GM18517 (cell line): ENCODE data around the gene IGSF9B.
"Not testable (repeated sequence)": the region's sequence is repeated elsewhere in the genome, so short reads cannot be mapped to it uniquely, and the experiment has no call there.

Source experiments
- ATAC-seq: cut with Tn5 transposase; IDR thresholded peaks from one replicate; pipeline ENCODE4 v1.9.1; 2021; ENCODE audit warnings: mild to moderate bottlenecking, moderate library complexity; ENCODE audit not compliant: unreplicated experiment

Gene IGSF9B, protein sequence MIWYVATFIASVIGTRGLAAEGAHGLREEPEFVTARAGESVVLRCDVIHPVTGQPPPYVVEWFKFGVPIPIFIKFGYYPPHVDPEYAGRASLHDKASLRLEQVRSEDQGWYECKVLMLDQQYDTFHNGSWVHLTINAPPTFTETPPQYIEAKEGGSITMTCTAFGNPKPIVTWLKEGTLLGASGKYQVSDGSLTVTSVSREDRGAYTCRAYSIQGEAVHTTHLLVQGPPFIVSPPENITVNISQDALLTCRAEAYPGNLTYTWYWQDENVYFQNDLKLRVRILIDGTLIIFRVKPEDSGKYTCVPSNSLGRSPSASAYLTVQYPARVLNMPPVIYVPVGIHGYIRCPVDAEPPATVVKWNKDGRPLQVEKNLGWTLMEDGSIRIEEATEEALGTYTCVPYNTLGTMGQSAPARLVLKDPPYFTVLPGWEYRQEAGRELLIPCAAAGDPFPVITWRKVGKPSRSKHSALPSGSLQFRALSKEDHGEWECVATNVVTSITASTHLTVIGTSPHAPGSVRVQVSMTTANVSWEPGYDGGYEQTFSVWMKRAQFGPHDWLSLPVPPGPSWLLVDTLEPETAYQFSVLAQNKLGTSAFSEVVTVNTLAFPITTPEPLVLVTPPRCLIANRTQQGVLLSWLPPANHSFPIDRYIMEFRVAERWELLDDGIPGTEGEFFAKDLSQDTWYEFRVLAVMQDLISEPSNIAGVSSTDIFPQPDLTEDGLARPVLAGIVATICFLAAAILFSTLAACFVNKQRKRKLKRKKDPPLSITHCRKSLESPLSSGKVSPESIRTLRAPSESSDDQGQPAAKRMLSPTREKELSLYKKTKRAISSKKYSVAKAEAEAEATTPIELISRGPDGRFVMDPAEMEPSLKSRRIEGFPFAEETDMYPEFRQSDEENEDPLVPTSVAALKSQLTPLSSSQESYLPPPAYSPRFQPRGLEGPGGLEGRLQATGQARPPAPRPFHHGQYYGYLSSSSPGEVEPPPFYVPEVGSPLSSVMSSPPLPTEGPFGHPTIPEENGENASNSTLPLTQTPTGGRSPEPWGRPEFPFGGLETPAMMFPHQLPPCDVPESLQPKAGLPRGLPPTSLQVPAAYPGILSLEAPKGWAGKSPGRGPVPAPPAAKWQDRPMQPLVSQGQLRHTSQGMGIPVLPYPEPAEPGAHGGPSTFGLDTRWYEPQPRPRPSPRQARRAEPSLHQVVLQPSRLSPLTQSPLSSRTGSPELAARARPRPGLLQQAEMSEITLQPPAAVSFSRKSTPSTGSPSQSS (N-terminal part only)

DNA sequence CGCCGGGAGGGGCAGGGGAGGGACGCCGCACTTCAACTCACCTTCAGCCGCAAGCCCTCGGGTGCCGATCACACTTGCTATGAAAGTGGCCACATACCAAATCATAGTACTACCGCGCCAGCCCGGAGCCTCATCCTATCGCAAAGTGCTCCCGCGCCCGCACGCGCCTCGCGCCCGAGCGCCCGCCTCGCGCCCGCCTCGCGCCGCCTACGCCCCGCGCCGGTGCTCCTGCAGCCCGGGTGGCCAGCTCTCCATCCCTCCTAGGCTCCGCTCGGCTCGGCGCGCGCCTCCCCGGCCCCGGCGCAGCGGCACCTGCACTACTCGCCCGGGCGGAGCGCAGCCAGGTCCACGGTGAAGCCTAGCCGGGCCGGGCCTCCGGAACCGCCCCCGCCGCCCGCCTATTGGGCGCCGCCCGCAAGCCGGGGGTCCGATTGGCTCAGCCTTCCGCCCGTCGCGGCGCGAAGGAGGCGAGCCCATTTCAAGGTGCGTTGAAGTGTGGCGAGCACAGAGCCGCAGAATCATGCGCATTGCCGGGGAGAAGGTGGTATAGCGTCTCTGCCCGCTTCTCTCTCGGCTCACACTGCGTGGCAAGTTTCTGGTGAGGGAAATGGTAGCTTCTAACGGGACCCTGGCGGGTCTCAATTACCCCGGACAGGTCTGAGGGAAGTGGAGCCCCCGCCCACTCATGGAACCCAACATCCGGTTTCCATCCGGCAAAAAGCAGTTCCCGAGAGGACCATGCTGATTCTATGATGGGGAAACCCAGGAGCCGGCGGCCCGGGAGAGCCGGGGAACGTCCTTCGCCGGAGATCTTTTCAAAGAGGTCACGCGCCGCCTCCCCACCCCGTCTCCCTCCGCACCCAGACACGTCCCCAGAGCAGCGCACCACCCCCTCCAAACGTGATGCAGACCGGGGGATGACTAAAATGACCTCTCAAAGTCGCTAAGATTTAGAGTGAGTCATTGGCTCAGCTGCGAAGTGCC lies at the start of gene IGSF9B:
IGSF9B (minus strand) TSS at position 319 of the 984 bp plus-strand sequence; CDS start at position 105, 214 bp downstream.
- ATAC-seq: peak; percentile 97

- ATAC-seq: no peak
These were observed 47.9 kb upstream of the IGSF9B start for GRCh38 chr11:134004496-134005172.

GRCh38 chr11:134003792-134004495 lies 47.2 kb upstream of the IGSF9B start:
- ATAC-seq: no peak

DNA sequence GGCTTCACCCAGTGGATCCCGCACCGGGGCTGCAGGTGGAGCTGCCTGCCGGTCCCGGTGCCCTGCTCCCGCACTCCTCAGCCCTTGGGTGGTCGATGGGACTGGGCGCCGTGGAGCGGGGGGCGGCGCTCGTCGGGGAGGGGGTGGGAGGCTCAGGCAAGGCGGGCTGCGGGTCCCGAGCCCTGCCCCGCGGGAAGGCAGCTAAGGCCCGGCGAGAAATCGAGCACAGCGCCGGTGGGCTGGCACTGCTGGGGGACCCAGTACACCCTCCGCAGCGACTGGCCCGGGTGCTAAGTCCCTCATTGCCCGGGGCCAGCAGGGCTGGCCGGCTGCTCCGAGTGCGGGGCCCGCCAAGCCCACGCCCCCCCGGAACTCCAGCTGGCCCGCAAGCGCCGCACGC lies 46.1 kb upstream of the IGSF9B start:
- ATAC-seq: not testable (repeated sequence)

- ATAC-seq: not testable (repeated sequence)
These were observed 45.6 kb upstream of the IGSF9B start for GRCh38 chr11:134002338-134002737.

- ATAC-seq: no peak
These were observed 44.8 kb upstream of the IGSF9B start for GRCh38 chr11:134001596-134001995.

GRCh38 chr11:134001088-134001487 lies 44.3 kb upstream of the IGSF9B start:
- ATAC-seq: no peak

- ATAC-seq: no peak
These were observed 42.6 kb upstream of the IGSF9B start for GRCh38 chr11:133999355-133999754.

GRCh38 chr11:133997554-133997953 lies 40.8 kb upstream of the IGSF9B start:
- ATAC-seq: no peak

- no peak for ATAC-seq
These were observed 39.9 kb upstream of the IGSF9B start for GRCh38 chr11:133996671-133997070.

DNA sequence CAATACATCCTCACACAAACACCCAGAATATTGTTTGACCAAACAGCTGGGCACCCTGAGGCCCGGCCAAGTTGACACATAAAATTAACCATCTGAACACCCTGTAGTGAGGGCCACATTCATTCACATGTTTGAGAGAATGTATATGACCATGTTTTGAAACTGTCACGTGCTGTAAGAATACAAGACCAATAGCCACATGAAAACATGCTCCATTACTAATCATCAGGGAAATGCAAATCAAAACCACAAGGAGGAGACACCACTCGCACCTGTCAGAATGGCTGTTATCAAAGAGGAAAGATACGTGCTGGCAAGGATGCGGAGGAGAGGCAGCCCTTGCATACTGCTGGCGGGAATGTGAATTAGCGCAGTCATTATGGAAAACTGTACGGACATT lies 38.3 kb upstream of the IGSF9B start:
- no peak for ATAC-seq

- no peak for ATAC-seq
These were observed 37.2 kb upstream of the IGSF9B start for GRCh38 chr11:133993921-133994320.

GRCh38 chr11:133993107-133993506 lies 36.3 kb upstream of the IGSF9B start:
- no peak for ATAC-seq

DNA sequence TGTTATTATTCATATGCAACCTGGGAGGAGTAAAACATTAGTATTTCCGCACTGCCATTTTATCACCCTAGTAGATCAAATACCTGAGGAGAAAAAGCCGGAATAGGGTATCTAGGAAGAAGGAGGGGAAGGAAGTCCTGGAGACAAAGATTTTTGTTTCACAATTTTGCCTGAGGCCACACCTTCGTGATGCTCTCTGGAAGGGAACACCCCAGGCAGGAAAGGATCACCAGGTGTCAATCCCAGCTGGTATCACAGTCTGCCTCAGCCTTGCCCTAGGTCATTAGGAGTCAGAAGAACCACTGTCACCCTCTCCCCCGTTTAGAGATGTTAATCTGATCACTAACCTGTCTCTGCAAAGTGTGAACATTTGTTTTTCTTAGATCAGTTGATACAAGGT lies 35.4 kb upstream of the IGSF9B start:
- ATAC-seq: no peak

DNA sequence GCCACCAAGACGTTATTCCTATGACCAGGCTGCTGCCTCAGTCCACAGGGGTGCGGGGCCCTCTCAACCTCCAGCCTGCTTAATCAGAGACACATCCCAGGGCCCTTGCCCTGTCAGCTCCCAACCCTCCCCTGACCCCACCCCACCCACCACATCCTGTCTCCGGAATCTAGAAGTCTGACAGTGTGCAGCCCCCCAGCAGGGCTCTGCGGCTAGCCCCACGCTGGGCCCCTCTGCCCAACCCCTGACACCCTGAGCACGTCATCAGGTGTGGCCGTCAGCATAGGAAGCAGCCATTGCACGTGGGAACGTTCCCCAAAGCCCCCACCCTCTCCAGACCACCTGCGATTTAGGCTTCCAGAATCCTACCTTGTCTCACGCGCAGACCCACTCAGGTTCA lies 34.3 kb upstream of the IGSF9B start:
- no peak for ATAC-seq

- ATAC-seq: no peak
These were observed 33.7 kb upstream of the IGSF9B start for GRCh38 chr11:133990501-133990900.

DNA sequence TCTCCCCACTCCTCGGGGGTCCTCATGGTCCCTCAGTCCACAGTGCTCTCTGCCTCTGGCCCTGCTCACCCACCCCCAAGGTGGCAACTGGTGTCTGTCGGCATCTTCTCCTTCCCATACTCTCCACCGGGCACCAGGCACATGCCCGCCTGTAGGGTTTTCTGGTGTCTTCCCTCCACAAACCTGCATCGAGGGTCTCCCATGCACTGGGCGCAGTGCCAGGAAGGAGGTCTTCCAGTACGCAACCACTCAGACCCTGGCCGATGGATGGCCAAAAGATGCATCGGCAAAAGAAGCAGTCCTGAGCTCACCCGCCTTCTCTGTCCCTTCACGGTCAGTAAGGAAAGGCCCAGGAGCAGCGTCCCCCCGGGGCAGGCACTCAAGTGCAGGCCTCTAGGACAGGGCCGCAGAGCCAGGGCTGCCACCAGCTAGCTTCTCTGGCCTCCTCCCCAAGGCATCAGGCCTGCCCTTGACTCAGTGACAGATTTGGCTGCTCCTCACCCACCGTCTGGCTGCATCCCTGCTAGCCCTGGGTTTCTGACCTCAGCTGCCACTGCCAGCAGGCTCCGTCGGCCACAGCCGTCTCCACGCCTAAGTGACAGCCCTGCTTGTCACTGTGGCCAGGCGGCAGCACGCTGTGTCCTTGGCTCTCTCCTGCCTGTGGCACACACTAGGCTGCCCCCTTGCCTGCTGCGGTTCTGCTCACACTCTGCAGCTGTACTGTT lies 32.1 kb upstream of the IGSF9B start:
- no peak for ATAC-seq

- no peak for ATAC-seq
These were observed 30.4 kb upstream of the IGSF9B start for GRCh38 chr11:133987171-133987570.
